ENCODE results near the gene FUBP1.

The FUBP1 gene

DNA sequence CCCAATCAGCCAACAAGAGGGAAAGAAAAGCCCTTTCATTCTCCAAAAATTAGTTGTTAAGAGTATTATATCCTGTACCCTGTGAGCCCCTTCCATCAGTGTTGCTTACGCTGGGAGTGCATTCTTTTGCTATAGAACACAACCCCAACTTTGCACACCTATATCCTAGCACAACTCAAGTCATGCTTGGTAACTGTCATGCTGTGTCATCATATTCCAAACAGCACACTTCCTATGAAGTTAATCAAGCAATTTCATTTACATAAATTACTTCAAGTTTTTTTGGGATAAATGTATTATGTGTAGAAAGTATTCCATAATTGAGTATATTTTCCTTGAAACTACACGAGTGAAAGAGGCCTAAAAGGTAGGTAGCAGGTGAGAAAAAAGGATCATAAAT is 20.0 kb downstream of the FUBP1 start:
- TF ChIP-seq CTCF (IDR thresholded peaks at IDR 0.05; ENCODE audit: low read depth, low read length): no peak

DNA sequence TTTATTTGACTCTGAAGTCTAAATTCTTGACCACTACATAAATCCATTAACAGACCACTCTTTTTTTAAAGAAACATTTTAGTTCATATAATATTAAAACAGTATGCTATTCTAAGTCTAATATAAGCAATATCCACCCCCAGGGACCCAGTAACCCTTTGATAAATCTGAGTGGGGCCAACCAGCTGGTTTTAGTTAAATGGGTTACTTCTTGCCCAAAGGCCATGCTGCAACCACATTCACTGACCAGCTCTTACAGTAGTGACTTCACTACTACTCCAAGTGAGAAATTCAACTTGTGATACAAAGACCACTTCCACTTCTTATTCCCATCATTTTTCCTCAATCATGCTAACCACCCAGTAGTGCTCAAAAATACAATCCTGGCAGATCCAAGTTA is 20.5 kb downstream of the FUBP1 start:
- peak; percentile 30 for DNase-seq (ENCODE audit: extremely low read depth, low read depth)
- TF ChIP-seq CTCF (IDR thresholded peaks at IDR 0.05; ENCODE audit: low read depth, low read length): no peak

More for the DNA sequence above, 20.0 kb downstream of the FUBP1 start:
- DNase-seq (ENCODE audit: extremely low read depth, low read depth): no peak

DNA sequence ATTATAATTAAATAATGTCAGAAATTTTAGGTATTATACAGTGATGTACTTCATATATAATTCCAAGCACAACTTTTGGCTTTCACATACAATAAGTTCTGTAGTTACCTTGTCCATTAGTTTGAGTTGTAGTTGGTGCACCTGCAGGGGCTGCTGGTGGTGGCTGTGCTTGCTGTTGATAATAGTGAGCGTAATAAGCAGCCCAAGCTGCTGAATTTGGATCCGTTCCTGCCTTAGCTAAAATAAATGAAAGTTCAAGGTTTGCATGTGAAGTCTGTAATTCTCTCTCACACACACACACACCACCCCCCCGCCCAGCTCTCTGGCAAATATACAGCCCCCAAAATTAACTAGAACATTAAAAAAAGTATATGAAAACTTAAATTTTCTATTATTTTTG is 22.4 kb downstream of the FUBP1 start:
- TF ChIP-seq CTCF (IDR thresholded peaks at IDR 0.05; ENCODE audit: low read depth, low read length): no peak
- no peak for DNase-seq (ENCODE audit: extremely low read depth, low read depth)

- no peak for TF ChIP-seq CTCF (IDR thresholded peaks at IDR 0.05; ENCODE audit: low read depth, low read length)
Observed at GRCh38 chr1:77955709-77956108, 23.2 kb downstream of the FUBP1 start.

DNA sequence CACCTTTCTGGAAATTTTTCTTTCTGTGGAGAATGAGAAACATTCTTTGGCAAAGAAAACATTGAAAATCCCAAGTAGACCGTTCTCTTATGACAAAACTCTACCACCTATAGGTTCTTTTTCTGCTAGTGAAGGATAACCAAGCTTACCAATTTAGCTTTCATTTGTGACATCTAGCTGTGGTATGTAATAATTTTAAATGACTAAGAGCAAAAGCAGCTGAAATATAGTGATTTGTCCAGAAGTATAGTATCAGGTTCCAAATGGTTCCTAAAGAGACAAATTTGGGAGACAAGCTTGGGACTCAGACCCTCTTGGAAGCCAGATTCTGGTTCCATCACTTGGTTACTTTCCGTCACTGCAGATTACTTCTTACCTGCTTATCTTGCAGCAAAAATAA is 24.4 kb downstream of the FUBP1 start:
- DNase-seq (ENCODE audit: extremely low read depth, low read depth): no peak
- TF ChIP-seq CTCF (IDR thresholded peaks at IDR 0.05; ENCODE audit: low read depth, low read length): no peak

More at GRCh38 chr1:77955709-77956108, 23.2 kb downstream of the FUBP1 start:
- DNase-seq (ENCODE audit: extremely low read depth, low read depth): no peak

GRCh38 chr1:77953907-77954306 is 25.0 kb downstream of the FUBP1 start:
- no peak for TF ChIP-seq CTCF (IDR thresholded peaks at IDR 0.05; ENCODE audit: low read depth, low read length)
- no peak for DNase-seq (ENCODE audit: extremely low read depth, low read depth)

DNA sequence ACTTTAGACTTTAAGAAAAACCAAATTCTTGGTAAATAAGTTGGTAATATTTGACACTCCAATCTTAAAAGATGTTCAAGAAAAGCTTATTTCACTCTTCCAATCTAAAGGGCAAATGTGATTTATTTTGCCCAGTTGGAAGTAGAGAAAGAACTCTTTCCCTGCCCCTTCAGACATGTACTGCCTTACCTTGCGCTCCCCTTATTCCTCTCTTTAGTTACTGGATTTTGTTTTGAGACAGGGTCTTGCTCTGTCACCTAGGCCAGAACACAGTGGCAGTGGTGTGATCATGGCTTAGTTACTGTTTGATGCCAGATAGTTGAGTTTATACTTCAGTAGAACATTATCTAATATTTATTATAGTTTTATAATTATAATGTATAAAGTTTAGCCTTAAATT is 27.5 kb downstream of the FUBP1 start:
- no peak for DNase-seq (ENCODE audit: extremely low read depth, low read depth)
- no peak for TF ChIP-seq CTCF (IDR thresholded peaks at IDR 0.05; ENCODE audit: low read depth, low read length)
